Pancreas (tissue), 10 donors: Measurements from ENCODE around the gene ABAT. TPM values are rescaled to one million over a fixed set of nuclear protein-coding genes. Genes with fewer than 3 reads are reported as not detected.

Experiments used
- ATAC-seq, 4 donors: fragments of 200-7000 bp; cut with Tn5 transposase; one replicate each; pipeline versions ENCODE4 v1.8.0 to v1.9.1; 2020; ENCODE audit warnings: mild to moderate bottlenecking in 4 of 4, moderate library complexity in 4 of 4
- DNase-seq, 6 donors: peaks; one replicate each; pipeline ENCODE4 v3.0.0-alpha.2; 2020
- FAIRE-seq: peaks from 2 replicates; lab custom pipeline; 2012; peaks lifted over from hg19 to GRCh38; lab: Jason Lieb, UNC
- H3K27ac ChIP-seq, 4 donors: fragments of 200-600 bp; sonication (generic); 1 replicate in 3 of 4; 2 replicates in 1 of 4; pipeline versions ENCODE4 v1.5.0 to v1.8.0; 2020
- H3K27me3 ChIP-seq, 4 donors: fragments of 200-600 bp; one replicate each; pipeline ENCODE4 v1.8.0; 2021
- H3K36me3 ChIP-seq, 3 donors: fragments of 200-600 bp; sonication (generic) in 1 of 3; one replicate each; pipeline versions ENCODE4 v1.5.0 to v1.8.0; 2020 to 2021
- H3K4me1 ChIP-seq, 3 donors: fragments of 200-600 bp; one replicate each; pipeline ENCODE4 v1.8.0; 2021
- H3K4me3 ChIP-seq, 4 donors: fragments of 200-600 bp; sonication (generic) in 2 of 4; one replicate each; pipeline versions ENCODE4 v1.5.0 to v1.8.0; 2020 to 2021
- H3K9me3 ChIP-seq, 4 donors: fragments of 200-600 bp; one replicate each; pipeline ENCODE4 v1.8.0; 2021
- CTCF ChIP-seq, 4 donors: fragments of 200-600 bp; sonication (generic) in 3 of 4; IDR thresholded peaks; one replicate each; pipeline versions ENCODE4 v1.5.0 to v1.8.0; 2021; ENCODE audit warnings: antibody characterized with exemption in 4 of 4
- WGBS, 2 donors: extraction: QIAGEN DNeasy Blood & Tissue Kit; methylation state at CpG; one replicate each; pipeline ENCODE4 v1.1.7; 2013; 5-methylcytosine and 5-hydroxymethylcytosine counted together
- intact Hi-C, 3 donors: fragments of 100-400 bp; cut with DNase I; formaldehyde crosslinking; loops; one replicate each; pipeline versions ENCODE4 v1.11.1 to v1.14.2; 2022
- polyA plus RNA-seq, 2 donors: library from polyadenylated mRNA; stranded (reverse); fragments of 200-250 nt; gene quantifications; one replicate each; pipeline ENCODE4 v1.2.3, GENCODE V29; 2013
- total RNA-seq, 6 donors: library from RNA; stranded (reverse); fragmentation: NEBNext Ultra II Directional in 4 of 6; extraction: Animal tissue kit (Norgen Biotek cat#: 25700) in 4 of 6; gene quantifications; one replicate each; pipeline versions ENCODE4 v1.2.1 to v1.2.4, GENCODE V29; 2021 to 2023
- donor health status: healthy with polysubstance abuse.
- donor health status: DM: no; HTN: no; CAD: no; lungs with moderate emphysema.
- donor health status: DM: no; HTN: no; CAD: no.
- donor health status: control.
- donor health status: control.
- donor health status: Bipolar disorder and iron deficiency.
- donor health status: DM: yes; HTN: yes; CAD: no.
- donor health status: DM: no; HTN: no; CAD: no.
- donor health status: DM: no; HTN: no; CAD: no.
- donor health status: DM: yes; HTN: yes; CAD: no.

ABAT gene
- total and polyA plus RNA-seq, 8 donors = 21.5 to 50.2 (median 29.1) TPM

GRCh38 chr16:8735574-8735973, 61.2 kb downstream of the ABAT start:
- Histone ChIP-seq H3K27me3 (no peaks in the 10 kb centered on the region), H3K9me3 (no peaks in the 10 kb centered on the region), H3K4me3 (no peak overlapping the region), H3K4me1 (peaks cover 0 to 22% (median 19%) of the 10 kb centered on the region in 3 donors), H3K27ac (no peak overlapping the region), H3K36me3 (no peaks in the 10 kb centered on the region)
- intact Hi-C loops = no loop called here
- peak in 1 of 6 donors; percentile 50 for DNase-seq
- no peak for FAIRE-seq
- WGBS, 2 donors = 86 to 90% methylated on average over 5 of the region's 5 CpGs
- TF ChIP-seq CTCF (IDR thresholded peaks at IDR 0.05) = no peak
- no peak for ATAC-seq

GRCh38 chr16:8736123-8736668, 61.8 kb downstream of the ABAT start:
- peak in 4 of 6 donors; percentile 50 to 68 (median 60) for DNase-seq
- no peak overlapping the region for H3K4me3 ChIP-seq
- H3K36me3 ChIP-seq = no peaks in the 10 kb centered on the region
- TF ChIP-seq CTCF (IDR thresholded peaks at IDR 0.05) = no peak
- peak; percentile 32 to 58 (median 38) for ATAC-seq
- intact Hi-C loops = no loop called here
- peaks cover 2 to 20% (median 19%) of the 10 kb centered on the region in 3 donors for H3K4me1 ChIP-seq
- peak overlapping the region in 3 of 4 donors; percentile 1 to 61 (median 52) for H3K27ac ChIP-seq
- WGBS, 2 donors = 49 to 51% methylated on average over 9 of the region's 9 CpGs
- H3K9me3 ChIP-seq = no peaks in the 10 kb centered on the region
- H3K27me3 ChIP-seq = no peaks in the 10 kb centered on the region
- no peak for FAIRE-seq

- H3K27me3 ChIP-seq = no peaks in the 10 kb centered on the region
- WGBS, 2 donors = 81 to 82% methylated on average over 6 of the region's 6 CpGs
- ATAC-seq (no peak), DNase-seq (no peak), FAIRE-seq (no peak)
- H3K4me1 ChIP-seq = peaks cover 14 to 28% (median 20%) of the 10 kb centered on the region in 3 donors
- H3K36me3 ChIP-seq = no peaks in the 10 kb centered on the region
- TF ChIP-seq CTCF (IDR thresholded peaks at IDR 0.05) = no peak
- intact Hi-C loops = no loop called here
- H3K9me3 ChIP-seq = no peaks in the 10 kb centered on the region
- H3K4me3 ChIP-seq = no peak overlapping the region
- H3K27ac ChIP-seq = peak overlapping the region in 2 of 4 donors; percentile 77 to 86
Measured at GRCh38 chr16:8739151-8739550, 64.7 kb downstream of the ABAT start.

- intact Hi-C loops = no loop called here
- DNase-seq = peak in 2 of 6 donors; percentile 31 to 33
- Histone ChIP-seq H3K9me3 (no peaks in the 10 kb centered on the region), H3K27me3 (no peaks in the 10 kb centered on the region), H3K36me3 (no peaks in the 10 kb centered on the region), H3K4me3 (peak overlapping the region in 2 of 4 donors; percentile 1 to 11), H3K27ac (peak overlapping the region; percentile 13 to 86 (median 58)), H3K4me1 (peaks cover 14 to 28% (median 20%) of the 10 kb centered on the region in 3 donors)
- WGBS, 2 donors = 32 to 36% methylated on average over 13 of the region's 13 CpGs
- no peak for TF ChIP-seq CTCF (IDR thresholded peaks at IDR 0.05)
- FAIRE-seq = no peak
- peak; percentile 15 to 35 (median 30) for ATAC-seq
Measured at GRCh38 chr16:8739989-8740704, 65.7 kb downstream of the ABAT start.
